ENCODE data around the gene SERBP1. TPM values are rescaled to one million over a fixed set of nuclear protein-coding genes. Genes with fewer than 3 reads are reported as not detected.

SERBP1 gene
- total and polyA plus RNA-seq, 2 of the 8 experiments (the other 6 are each of a cell fraction or from before 2014, with no cell fraction given) = 229 to 536 TPM

- no peak overlapping the region for H3K23ac ChIP-seq (ENCODE audit: insufficient read length)
- no peak overlapping the region for H4K8ac ChIP-seq (ENCODE audit: extremely low read depth, insufficient read depth, low read length)
- H2BK5ac ChIP-seq (ENCODE audit: low read depth, low read length) = no peak overlapping the region
- H3K4me3 ChIP-seq (ENCODE audit: extremely low read depth in 1 of 4, insufficient read depth in 2 of 4, low read depth in 3 of 4, low read length in 4 of 4) = no peak overlapping the region
- H2BK20ac ChIP-seq (ENCODE audit: low read length) = 0 out of 2 replicates have a peak overlapping the region, but pooled peaks have one; percentile 80
- WGBS, 2 experiments (ENCODE audit: extremely low coverage in 1 of 2, insufficient coverage in 1 of 2, insufficient read length in 1 of 2, insufficient replicate concordance in 2 of 2, low coverage in 1 of 2, low lambda C conversion rate in 2 of 2, missing lambda C conversion rate in 1 of 2) = 56% methylated on average over 3 of the region's 3 CpGs; no CpG with 5 or more reads in 1 of the 2 experiments
- peak overlapping the region; percentile 47 to 48 for H3K4me2 ChIP-seq (ENCODE audit: insufficient read depth in 1 of 2, low read depth in 2 of 2, low read length in 2 of 2)
- no peak overlapping the region for H4K5ac ChIP-seq (ENCODE audit: insufficient read length, low read depth, low read length)
- no peak overlapping the region for H2BK15ac ChIP-seq (ENCODE audit: low read length)
- H2BK12ac ChIP-seq (ENCODE audit: low read depth, low read length) = peak overlapping the region; percentile 81; the same call in 1 of the 2 replicates
- H3K4ac ChIP-seq (replicated peaks; ENCODE audit: insufficient read length, low read depth, low read length) = no peak overlapping the region
- H3K18ac ChIP-seq (ENCODE audit: extremely low read depth, low read length) = no peak overlapping the region
- no peak overlapping the region for H3K27ac ChIP-seq (ENCODE audit: low read depth, low read length)
- H4K20me1 ChIP-seq (replicated peaks in 1 of 2; ENCODE audit: control insufficient read depth in 1 of 2, insufficient read depth in 2 of 2, low read length in 2 of 2) = no peaks in the 10 kb centered on the region
- no peak overlapping the region for H4K91ac ChIP-seq (replicated peaks; ENCODE audit: insufficient read length, low read length)
- H3K4me1 ChIP-seq (replicated peaks in 1 of 4; ENCODE audit: control insufficient read depth in 3 of 4, insufficient read depth in 4 of 4, low read length in 3 of 4) = peaks cover 2 to 9% (median 4%) of the 10 kb centered on the region in 4 experiments; a peak in 6 of 7 replicates
- H2BK120ac ChIP-seq (replicated peaks; ENCODE audit: low read depth, low read length) = no peak overlapping the region
- H3K79me2 ChIP-seq (ENCODE audit: control insufficient read depth in 1 of 2, insufficient read depth in 2 of 2, low read length in 2 of 2) = no peaks in the 10 kb centered on the region
- no peak overlapping the region for H3K9ac ChIP-seq (replicated peaks in 1 of 4; ENCODE audit: extremely low read depth in 1 of 4, low read depth in 3 of 4, low read length in 3 of 4)
- ChIA-PET CTCF (ENCODE audit: partially characterized antibody) (interaction anchor here (0.5 to 1.8 kb wide), 7 partner anchors 8 to 146 kb away, joined by 3 to 6 read pairs (median 4); no protein-coding TSS in a partner anchor), POLR2A (ENCODE audit: partially characterized antibody) (interaction anchor here (0.6 to 2.3 kb wide), 7 partner anchors 8 to 53 kb away, joined by 3 to 15 read pairs (median 4); no protein-coding TSS in a partner anchor)
- no peak overlapping the region for H2AFZ ChIP-seq (ENCODE audit: low read length)
- H3K9me3 ChIP-seq (ENCODE audit: insufficient read depth in 2 of 2, low read depth in 1 of 2, low read length in 1 of 2) = peaks cover 2% of the 10 kb centered on the region in 2 experiments; a peak in 1 of 4 replicates
- DNase-seq (ENCODE audit: low read depth in 1 of 2, low spot score in 2 of 2) = no peak
- TF ChIP-seq POU5F1 (IDR thresholded peaks at IDR 0.05; ENCODE audit: low read depth, low read length) (0 out of 2 replicates have a peak, but pooled peaks have one; percentile 28), CBX5 (IDR thresholded peaks at IDR 0.05; ENCODE audit: low read depth, low read length) (no peak)
- H3K14ac ChIP-seq (ENCODE audit: insufficient read length) = no peak overlapping the region
- H3K79me1 ChIP-seq (ENCODE audit: low read depth, low read length) = no peaks in the 10 kb centered on the region
- FAIRE-seq = peak; percentile 32
- H3K23me2 ChIP-seq (ENCODE audit: low read depth, low read length) = no peaks in the 10 kb centered on the region
- peaks cover 0 to 4% (median 2%) of the 10 kb centered on the region in 4 experiments; a peak in 2 of 8 replicates for H3K36me3 ChIP-seq (ENCODE audit: control insufficient read depth in 2 of 4, insufficient read depth in 4 of 4, low read length in 3 of 4)
- H3K27me3 ChIP-seq (replicated peaks in 1 of 4; ENCODE audit: control insufficient read depth in 3 of 4, extremely low read depth in 1 of 4, insufficient read depth in 3 of 4, low read length in 3 of 4) = no peaks in the 10 kb centered on the region
- no peak overlapping the region for H3K56ac ChIP-seq (replicated peaks; ENCODE audit: insufficient read length, low read depth, low read length)
- H2AK5ac ChIP-seq (ENCODE audit: low read depth, low read length) = no peak overlapping the region
Measured at GRCh38 chr1:67390041-67390887, 39.9 kb downstream of the SERBP1 start.
